Limb (tissue), 2 donors: ENCODE measurements around the gene RUNX2.
A peak's percentile ranks its signal among the peaks of the same experiment; 100 is the strongest.

Source experiments
- DNase-seq, 2 donors: peaks; one replicate each; pipeline ENCODE4 v3.0.0-alpha.2; 2016; ENCODE audit errors: extremely low spot score in 2 of 2

Gene RUNX2

DNA sequence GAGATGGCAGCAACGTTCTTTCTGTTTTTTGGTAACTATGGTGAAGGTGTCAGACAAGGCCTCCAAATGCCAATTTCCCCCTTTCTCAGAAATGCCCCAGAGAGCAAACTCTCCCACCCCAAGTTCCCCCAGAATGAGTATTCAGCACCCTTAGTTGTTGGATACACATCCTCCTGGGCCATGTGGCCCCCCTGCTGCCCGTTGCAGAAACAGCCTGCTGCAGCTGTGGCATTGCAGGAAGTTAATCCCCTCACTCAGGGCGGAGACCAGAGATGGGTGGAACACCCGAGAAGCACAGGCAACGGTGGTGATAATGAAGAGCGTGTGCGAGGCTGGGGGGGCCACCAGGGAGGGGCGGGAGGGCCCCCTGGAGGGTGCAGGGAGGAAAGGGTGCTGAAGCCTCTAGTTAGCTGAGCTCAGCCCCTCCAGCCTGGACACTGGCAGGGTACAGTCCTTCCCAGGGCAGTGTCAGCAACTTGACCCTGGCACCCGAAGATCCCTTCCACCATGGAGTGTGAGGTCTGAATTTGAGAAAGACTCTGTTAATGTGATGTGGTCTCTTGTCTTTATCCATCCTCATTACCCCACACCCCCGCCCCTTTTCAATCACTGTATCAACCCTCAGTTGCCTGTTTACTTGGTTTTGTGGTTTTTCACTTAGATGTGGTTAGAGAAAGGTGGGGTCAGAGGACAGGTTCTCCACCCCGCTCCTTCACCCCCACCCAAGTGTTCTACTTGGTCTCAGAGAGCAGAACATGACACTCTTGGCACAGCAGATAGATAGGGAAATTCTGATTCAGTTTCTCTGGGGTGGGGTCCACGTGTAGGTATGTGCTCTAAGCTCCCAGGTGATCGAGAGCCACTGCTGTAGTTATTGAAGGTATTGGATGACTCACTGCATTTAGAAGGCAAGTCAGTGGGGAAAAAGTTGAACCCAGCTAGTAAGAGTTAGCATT lies 258.4 kb downstream of the RUNX2 start:
- DNase-seq: no peak

DNA sequence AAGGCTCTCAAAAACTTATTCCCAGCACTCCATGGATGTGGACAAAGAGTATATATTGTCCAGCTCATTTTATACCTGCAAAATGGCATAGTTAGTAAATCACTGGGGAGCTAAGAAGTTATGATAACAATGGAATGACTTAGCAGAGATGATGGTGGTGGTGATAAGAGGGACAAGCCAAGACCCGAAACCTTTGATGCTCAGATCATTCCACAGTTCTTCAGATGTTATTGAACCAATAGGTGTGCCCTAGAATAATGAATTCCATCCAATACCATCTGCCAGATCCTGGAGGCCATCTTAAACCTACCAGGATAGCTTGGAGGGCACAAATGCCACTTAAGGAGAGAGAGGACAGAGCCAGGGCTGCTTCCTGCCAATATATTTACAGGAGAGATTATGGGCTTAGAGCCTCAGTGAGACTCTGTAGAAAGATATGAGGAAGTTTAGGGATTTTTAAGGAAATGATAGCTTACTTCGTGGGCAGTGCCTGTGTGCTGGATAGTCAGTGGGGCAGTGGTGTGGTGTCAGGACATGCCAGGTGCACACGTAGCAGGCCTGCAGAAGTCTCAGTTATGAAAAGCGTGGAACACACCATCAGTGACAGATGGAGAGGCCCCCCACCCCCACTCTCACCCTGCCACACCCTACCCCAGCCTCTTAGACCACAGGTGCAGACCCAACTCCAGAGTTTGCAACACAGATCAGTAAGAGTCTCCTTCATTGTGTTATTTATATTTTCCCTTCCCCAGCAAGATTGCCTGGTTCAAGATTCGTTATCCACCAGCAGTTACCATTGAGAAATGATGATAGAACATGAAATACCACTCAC lies 259.3 kb downstream of the RUNX2 start:
- DNase-seq: no peak

DNA sequence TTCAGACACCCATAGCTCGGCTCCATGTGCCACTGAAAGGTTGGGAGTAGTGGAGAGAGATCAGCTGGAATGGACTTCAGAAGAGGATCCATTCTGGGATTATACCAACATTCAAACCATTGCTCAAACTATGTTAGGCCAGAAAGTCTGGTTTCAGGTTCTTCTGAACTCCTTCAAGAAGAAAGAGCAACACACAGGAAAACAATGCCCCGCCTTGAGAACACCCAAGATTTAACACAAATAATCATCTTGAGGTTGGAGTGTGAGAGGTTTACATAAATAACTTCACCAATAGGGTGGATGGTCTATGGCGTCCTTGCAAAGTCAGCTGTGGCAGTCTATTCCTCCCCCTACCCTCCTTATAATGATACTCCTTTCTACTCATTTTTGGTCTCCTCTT lies 261.2 kb downstream of the RUNX2 start:
- DNase-seq: no peak

DNA sequence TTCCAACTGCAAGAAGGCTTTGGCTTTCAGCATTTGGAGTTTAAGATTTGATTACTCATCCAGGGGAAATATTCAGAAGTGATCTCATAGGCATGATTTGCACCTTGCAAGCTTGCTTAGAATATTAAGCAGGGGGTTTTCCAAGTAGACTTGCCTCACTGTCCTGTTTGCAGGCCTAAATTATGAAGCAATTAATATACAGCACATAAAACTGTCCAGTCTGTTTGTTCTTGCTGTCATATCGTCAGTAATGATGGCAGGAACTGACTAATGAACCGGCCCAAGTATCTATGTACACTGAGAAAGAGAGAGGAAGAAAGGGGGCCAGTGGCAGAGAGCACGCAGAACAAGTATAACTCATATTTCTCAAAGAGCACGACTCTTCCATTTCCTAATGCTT lies 262.1 kb downstream of the RUNX2 start:
- DNase-seq: no peak

DNA sequence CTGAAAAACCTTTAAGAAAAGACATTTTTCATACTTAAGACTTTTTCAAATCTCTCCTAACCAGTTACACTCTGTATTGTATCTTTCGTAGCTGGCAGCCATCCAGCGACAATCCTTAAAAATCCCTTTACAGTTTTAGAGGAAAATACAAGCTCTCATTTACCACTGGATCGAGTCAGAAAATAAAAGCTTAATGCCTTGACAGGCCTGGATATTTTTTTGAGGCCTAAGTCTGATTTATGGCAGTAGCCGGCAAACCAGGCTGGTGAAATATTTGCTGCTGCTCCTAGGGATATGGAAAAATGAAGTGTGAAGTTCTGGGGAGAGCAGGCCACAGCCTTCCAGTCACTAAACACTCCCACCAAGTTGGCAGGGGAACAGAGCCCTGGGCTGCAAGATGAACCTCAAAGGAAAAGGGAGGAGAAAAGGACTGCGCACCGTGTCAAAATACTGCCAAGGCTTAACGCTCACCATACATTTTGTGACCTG lies 262.6 kb downstream of the RUNX2 start:
- peak; percentile 50 to 69 for DNase-seq

DNA sequence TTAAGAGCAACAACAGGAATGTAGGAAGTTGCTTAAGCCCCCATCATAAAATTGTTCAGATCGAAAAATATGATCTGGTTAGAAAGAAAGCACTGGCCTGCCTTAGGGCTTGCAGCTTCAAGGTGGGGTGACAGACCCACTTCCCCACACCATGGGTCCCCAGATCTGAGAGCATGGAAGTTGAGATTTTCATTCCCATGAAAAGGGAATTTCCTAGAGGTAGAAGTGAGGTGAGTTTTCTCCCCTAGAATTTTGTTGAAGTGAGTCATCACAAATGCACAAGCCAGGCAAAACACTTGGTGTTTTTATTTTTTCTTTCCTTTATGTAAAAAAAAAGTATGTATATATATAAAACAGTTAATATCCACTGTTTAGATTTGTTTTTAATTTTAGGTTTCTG lies 263.2 kb downstream of the RUNX2 start:
- no peak for DNase-seq

DNA sequence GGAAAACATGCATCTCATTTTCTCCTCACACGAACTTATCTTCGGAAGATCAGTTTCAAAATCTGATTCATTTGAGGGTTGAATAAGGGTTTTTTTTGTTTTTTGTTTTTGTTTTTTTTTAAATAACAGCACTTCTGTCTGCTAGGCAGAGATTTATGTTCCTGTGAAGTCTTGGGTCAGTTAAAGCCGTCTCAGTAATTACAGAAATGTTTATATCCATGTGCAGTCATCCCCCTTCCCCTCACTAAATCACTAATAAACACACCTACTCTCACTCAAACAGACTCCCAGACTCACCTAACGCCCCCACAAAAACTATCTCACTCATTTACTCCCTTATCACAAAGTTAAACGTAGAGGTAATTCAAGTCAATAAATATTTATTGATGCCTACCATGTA lies 263.8 kb downstream of the RUNX2 start:
- no peak for DNase-seq

DNA sequence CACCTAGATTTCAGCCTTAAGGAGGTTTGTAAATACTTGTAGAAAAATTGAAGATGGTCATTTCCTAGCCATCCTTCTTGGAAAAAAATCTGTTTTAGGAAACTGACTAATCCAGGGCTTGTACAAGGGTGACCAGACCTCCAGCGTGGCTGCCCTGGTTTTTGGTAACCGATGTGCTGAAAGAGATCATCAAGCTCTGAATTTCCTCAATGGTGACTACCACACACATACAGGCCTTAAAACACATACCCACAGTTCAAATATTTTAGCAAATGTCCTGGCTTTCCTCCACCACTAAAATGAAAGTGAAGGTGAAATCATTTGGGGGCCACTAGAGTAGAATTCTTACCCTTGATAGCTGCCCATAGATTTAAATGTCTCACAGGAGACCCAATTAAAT lies 264.9 kb downstream of the RUNX2 start:
- no peak for DNase-seq

DNA sequence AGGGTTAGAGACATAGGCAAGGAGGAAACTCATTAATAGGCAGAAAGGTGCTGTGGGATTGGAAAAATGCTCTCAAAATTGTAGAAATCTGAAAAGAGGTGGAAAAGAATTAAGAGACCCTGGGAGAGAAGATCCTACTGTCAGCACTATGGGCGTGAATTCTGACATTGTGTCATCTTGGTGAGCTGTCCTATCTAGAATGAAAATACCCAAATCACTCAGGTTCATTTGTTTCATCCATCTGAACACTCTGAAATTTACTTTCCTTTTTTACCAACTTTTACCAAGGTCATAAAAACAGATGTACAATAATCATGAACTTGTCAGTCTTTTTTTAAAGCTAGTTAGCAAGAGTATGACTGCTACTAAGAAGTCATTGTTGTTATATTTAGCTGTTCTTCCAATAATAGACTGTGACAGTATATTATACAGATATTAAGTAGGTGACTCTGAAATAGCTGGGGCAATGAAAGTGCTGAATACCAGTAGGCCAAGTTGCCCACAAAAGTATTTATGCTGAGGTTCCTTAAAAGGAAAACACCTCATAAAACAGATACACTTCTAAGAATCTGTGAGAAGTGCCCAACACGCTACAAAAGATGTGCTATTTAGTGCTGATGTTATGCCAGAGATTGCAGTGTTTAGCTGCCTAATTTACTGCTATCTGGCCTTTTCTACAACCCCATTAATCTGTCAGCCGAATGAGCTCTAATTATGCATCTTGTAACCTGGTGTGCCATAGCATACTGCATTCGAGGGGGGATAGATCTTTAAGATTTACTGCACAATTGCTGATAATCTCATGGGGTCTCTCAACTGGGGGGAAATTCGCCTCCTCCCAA lies 267.1 kb downstream of the RUNX2 start:
- DNase-seq: no peak

DNA sequence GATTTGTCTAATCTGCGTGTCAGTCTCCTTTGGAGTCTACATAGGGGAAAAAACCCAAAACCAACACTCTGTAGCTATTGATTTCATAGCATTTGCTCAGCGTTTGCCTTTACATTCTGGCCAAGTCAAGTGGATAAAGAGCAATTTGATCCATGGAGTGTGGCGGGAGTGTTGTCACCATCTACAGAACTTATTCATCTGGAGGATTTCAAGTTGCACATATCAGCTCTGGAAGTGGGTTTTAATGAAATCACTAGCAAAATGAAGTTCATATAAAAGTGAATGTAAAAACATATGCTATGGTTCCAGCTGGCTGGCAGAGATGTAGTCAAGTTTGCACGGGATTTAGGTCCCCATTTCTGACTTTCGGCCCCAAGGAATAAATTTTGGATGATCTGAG lies 269.3 kb downstream of the RUNX2 start:
- DNase-seq: no peak

DNA sequence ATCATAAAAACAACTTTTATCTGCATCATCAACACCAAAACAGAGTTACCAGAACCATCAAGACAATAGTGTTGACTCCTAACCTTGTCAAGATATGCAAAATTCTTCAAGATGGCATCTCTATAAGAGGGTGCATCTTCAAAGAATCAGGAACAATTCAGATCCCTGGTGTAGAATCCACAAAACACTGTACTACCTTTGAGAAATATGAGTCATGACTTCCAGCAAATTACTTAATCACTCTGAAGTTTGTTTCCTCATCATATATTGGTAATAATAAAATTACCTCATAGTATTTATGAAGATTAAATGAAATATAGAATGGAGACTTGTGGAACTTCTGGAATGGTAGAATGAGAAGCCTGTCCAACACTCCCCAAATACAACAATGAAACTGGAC lies 270.9 kb downstream of the RUNX2 start:
- DNase-seq: no peak

DNA sequence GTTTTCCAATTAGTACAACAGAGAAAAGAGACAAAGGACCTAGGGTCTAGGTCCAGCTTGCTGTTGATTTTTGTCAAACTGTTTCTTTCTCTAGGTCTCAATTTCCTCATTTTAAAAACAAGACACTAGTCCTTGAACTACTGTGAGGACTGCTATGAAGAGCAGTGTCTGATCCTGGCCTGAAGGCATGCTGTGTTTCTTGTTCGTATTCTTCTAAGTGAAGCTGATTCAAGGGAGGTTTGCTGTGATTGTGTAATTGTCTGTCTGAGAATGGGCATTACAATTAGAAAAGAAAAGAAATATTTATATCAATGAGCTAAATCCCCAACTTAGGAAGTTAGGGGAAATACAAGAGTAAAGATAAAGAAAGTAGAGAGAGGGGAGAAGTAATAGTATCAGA lies 277.8 kb downstream of the RUNX2 start:
- DNase-seq: no peak

DNA sequence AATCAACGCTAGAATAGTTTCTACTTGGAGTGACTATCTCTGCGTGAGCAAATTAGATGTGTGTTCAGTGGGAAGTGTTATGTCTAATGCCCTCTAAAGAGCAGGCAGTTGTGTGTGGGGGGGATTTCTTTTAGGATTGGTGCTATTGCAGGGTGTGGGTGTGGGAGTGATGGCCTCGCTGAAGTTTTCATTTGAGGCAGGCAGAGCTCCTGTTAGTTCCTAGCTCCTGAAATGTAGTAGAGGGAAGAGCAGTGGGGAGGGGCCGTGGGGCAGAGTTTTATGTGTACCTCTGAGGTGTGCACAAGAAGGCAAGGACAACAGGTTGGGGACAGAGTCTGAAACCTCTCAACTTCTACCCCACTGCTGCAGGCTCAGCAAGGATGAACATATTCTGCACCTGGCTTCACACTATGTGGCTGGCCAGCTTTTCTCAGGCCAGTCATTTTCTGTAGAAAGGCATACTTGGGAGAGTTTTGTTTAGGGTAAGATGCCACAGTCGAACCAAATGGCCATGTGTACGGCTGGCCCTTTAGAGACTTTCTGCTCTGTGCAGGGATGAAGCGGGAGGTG lies 278.8 kb downstream of the RUNX2 start:
- no peak for DNase-seq

DNA sequence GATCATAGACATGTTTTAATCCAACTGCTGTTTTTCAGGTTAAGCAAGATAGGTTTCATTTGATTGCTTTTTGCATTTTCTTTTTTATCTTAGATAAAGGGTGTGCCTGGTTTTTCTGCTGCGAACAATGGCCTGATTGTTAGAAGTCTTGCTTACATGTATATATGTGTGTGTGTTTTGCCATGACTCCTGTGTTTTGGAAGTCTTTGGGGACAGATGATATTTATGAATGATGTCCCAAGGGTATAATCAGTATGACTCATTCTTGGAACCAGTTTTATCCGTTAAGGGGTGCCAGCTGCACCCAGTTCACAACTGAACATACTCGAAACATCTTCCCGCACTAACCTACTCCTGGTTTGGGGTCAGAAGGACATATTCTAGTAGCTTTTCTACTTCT lies 279.7 kb downstream of the RUNX2 start:
- DNase-seq: no peak

DNA sequence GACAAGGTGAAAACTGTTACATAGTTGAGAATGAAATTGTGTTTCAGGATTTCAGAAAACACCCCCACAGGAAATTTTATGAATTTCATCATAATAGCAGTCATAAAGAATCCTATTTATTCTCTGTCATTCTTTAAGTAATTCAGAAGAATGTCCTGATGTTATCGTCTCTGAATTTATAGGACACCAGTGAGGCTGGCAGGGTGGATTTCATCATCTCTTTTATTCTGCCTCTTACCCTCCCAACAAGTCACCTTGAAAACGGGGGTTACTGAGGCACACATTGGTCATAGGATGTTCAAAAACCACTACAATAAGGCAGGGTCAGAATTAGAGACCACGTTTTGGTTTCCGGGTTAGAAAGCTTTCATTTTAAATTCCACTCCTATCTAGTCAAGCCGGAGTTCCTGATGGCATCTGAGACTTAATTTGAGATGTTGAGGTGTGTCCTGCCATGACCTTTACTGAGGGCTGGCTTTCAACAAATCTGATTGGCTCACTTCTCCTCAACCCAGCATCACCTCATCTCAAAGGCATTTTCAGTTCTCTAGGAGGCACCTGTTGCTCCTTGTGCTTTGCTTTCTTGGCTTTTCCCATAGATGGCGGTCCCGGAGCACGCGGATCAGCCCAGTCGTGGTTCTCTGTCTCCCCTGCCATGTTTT lies 280.3 kb downstream of the RUNX2 start:
- no peak for DNase-seq

DNA sequence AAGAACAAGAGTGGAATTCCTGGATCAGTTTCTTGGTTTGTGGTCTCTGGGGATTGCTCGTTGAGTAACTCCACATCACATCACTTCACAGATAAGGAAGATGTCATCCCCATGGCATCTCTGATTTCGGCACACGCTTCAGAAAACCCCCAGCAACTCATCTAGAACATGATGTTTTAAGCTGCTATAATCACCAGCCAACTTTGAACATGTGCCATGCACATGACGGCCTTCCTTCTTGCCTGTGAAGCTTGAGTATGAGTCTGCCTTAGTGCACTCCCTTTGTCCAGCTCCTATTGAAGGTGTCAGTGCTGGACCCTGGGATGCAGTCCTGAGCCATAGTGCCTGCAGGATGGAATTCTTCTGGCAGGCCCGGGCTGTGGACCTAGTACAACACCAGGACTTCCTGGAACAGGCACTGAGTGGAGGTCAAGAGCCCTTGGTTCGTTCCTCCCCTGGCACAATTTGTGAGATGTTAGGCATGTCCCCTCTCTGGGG lies 281.1 kb downstream of the RUNX2 start:
- no peak for DNase-seq

DNA sequence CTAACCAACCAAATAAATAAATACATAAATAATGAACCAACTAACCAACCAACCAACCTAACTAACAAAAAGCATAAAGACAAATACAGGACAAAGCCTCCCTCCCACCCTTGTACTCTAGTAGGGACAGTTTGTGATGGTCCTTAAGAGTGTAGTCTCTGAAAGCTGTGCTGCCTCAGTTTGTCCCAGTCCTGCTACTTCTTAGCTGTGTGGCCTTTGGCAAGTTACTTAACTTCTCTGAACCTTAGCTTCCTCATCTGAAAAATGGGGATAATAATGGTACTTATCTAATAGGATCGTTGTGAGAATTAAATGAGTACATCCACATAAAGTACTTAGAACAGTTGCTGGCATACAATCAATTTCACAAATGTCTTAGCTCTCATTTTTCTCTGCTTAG lies 282.2 kb downstream of the RUNX2 start:
- DNase-seq: no peak

DNA sequence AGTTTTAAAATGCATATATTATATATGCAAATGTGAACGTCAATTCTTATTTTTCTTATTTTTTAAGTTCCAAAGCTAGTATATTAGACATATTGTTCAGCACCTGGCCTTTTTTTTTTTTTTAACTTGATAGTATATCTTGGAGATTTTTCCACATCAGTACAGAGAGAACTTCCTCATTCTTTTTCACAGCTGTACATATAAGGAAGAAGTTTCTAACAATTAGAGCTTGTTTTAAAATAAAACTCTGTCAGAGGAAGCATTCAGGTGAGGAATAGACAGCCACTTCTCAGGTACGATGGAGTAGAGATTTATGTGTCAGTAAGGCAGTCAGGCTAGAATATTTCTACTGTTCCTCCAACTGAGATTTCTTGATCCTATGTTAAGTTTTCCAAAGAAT lies 282.7 kb downstream of the RUNX2 start:
- no peak for DNase-seq

DNA sequence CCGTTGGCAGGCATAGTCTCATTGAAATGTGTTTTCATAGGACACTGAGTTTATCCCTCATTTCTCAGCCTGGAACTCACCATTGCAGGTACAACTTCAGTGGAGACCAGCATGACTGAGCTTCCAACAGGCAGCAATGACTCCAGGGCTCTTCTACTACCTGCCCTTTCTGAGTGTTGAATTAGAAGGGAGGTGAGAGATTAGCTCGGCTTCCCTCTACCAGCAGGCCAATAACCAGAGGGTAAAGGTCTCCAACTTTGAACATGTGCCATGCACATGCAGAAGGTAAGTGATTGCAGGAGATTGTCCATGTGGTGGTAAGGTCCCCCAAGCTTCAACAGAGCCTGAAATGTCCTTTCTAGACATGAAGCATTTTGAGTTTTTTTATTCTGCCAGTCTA lies 283.4 kb downstream of the RUNX2 start:
- DNase-seq: no peak

DNA sequence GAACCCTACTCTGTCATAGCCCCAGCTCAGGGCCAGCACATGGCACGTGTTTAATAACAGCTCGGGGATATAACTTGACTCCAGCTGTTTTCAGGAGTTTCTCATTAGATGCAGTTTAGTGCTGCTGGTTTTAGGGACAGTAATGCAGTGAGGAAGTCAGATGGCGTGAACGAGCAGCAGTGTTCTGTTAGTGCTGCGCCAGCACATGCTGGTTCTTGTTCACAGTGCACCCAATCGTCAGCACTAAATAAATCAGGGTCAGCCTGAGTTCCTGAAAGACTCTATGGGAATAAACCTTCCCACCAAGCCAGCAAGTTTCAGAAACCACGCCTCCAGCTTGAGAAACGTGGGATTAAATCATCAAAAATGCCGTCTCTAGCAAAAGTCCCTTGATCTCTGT lies 285.5 kb downstream of the RUNX2 start:
- DNase-seq: peak; percentile 47 to 83
